KMS-11 (cell line): ENCODE measurements around the gene CCL19.

Source experiments
- H2AFZ ChIP-seq: fragments of 200-600 bp; sonication (generic); 2 replicates; pipeline ENCODE4 v1.6.1; 2016; ENCODE audit warnings: antibody characterized with exemption, mixed run types, low read depth
- H3K27ac ChIP-seq: fragments of 200-600 bp; sonication (generic); 2 replicates; pipeline ENCODE4 v1.6.1; 2016; ENCODE audit warnings: mild to moderate bottlenecking, mixed run types
- H3K27me3 ChIP-seq: fragments of 200-600 bp; sonication (generic); 2 replicates; pipeline ENCODE4 v1.6.1; 2017; ENCODE audit warnings: mild to moderate bottlenecking, low read depth, mixed run types, moderate library complexity; ENCODE audit not compliant: insufficient read depth
- H3K36me3 ChIP-seq: fragments of 200-600 bp; sonication (generic); 2 replicates; pipeline ENCODE4 v1.6.1; 2017; ENCODE audit warnings: mild to moderate bottlenecking, mixed run types; ENCODE audit not compliant: insufficient read depth
- H3K4me1 ChIP-seq: fragments of 200-600 bp; sonication (generic); 2 replicates; pipeline ENCODE4 v1.6.1; 2016; ENCODE audit warnings: mild to moderate bottlenecking, low read depth, mixed run types; ENCODE audit not compliant: poor library complexity, severe bottlenecking
- H3K4me2 ChIP-seq: fragments of 200-600 bp; sonication (generic); 2 replicates; pipeline ENCODE4 v1.7.0; 2016; ENCODE audit warnings: mild to moderate bottlenecking, mixed run types
- H3K4me3 ChIP-seq: fragments of 200-600 bp; sonication (generic); IDR thresholded peaks from 2 replicates; pipeline ENCODE4 v1.6.1; 2017; ENCODE audit warnings: low read depth, low read length, mixed read lengths; ENCODE audit not compliant: insufficient read depth
- H3K79me2 ChIP-seq: fragments of 200-600 bp; sonication (generic); 2 replicates; pipeline ENCODE4 v1.6.1; 2016; ENCODE audit warnings: low read depth, mixed run types; ENCODE audit not compliant: insufficient read depth
- H3K9ac ChIP-seq: fragments of 200-600 bp; sonication (generic); 2 replicates; pipeline ENCODE4 v1.6.1; 2016; ENCODE audit warnings: mild to moderate bottlenecking, mixed run types
- H4K20me1 ChIP-seq: fragments of 200-600 bp; sonication (generic); 2 replicates; pipeline ENCODE4 v1.6.1; 2016; ENCODE audit warnings: mild to moderate bottlenecking, mixed run types; ENCODE audit not compliant: insufficient read depth
- TF ChIP-seq, protein P1 (sequence below): fragments of 200-600 bp; sonication (generic); conservative IDR thresholded peaks from 2 replicates; pipeline ENCODE4 v1.6.1; 2017; ENCODE audit warnings: low read depth, mild to moderate bottlenecking, antibody characterized with exemption, low read length, moderate library complexity, mixed read lengths

Gene CCL19

DNA sequence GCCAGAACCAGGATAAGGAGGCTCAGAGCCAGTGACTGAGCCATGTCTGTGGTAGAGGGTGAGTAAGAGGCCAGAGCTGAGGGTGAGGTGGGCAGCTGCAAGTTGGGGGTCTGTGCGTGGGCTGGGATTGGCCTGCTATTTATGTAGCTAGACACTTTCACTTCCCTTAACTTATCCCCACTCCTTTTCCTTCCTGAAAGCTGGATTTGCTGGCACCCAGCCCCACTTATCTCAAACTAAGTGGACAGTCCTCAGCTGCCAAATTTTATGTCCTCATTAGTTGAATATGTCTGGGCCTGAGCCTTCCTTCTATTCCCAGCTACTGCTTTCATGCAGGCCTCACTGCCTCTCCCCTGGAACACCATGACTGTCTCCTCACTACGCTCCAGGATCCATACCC, 18.9 kb upstream of the CCL19 start, which contains the start of gene CCL21:
CCL21 (minus strand) TSS at position 114 of the 400 bp plus-strand sequence; CDS start at position 44, 70 bp downstream.
- no peaks in the 10 kb centered on the region for H3K79me2 ChIP-seq
- TF ChIP-seq, protein P1, sequence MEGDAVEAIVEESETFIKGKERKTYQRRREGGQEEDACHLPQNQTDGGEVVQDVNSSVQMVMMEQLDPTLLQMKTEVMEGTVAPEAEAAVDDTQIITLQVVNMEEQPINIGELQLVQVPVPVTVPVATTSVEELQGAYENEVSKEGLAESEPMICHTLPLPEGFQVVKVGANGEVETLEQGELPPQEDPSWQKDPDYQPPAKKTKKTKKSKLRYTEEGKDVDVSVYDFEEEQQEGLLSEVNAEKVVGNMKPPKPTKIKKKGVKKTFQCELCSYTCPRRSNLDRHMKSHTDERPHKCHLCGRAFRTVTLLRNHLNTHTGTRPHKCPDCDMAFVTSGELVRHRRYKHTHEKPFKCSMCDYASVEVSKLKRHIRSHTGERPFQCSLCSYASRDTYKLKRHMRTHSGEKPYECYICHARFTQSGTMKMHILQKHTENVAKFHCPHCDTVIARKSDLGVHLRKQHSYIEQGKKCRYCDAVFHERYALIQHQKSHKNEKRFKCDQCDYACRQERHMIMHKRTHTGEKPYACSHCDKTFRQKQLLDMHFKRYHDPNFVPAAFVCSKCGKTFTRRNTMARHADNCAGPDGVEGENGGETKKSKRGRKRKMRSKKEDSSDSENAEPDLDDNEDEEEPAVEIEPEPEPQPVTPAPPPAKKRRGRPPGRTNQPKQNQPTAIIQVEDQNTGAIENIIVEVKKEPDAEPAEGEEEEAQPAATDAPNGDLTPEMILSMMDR: no peak
- no peak within 1 kb of the TSS for H3K27ac ChIP-seq
- no peak within 1 kb of the TSS for H3K4me3 ChIP-seq
- H2AFZ ChIP-seq: no peak within 1 kb of the TSS
- H3K4me1 ChIP-seq: no peaks in the 10 kb centered on the region
- H3K36me3 ChIP-seq: no peaks in the 10 kb centered on the region
- no peaks in the 10 kb centered on the region for H3K27me3 ChIP-seq
- no peaks in the 10 kb centered on the region for H4K20me1 ChIP-seq
- no peak within 1 kb of the TSS for H3K4me2 ChIP-seq
- no peak within 1 kb of the TSS for H3K9ac ChIP-seq

DNA sequence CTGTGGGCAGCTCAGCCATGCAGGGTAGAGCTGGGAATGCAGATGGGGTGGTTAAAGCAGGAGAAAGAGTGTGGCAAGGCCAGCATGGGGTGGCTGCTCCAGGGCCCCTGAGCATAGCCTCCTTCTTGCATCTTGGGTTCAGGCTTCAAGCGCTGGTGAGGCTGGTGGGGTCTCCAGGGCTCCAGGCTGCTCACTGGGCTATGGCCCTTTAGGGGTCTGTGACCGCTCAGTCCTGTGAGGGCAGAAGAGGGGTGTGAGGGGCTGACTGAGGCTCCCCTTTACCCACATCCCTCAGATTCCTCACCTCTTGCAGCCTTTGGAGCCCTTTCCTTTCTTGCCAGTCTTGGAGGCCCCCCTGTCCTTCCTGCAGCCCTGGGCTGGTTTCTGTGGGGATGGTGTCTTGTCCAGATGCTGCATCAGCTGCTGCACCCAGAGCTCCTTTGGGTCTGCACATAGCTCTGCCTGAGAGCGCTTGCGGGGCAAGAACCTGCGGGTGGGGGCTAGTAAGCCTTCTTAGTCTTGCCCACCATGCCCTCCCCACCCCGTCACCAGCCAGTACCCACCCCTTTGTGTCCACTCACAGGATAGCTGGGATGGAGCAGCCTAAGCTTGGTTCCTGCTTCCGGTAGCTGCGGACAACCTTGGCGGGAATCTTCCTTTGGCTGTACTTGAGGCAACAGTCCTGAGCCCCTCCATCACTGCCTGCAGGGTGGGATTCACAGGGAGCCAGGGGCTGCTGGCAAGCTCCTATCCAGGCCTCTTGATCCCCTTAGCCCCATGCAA, 18.3 kb upstream of the CCL19 start:
- H3K9ac ChIP-seq: no peak overlapping the region
- no peaks in the 10 kb centered on the region for H4K20me1 ChIP-seq
- no peak overlapping the region for H3K4me3 ChIP-seq
- no peak overlapping the region for H3K4me2 ChIP-seq
- H3K27ac ChIP-seq: no peak overlapping the region
- H3K79me2 ChIP-seq: no peaks in the 10 kb centered on the region
- TF ChIP-seq, protein P1: no peak
- no peaks in the 10 kb centered on the region for H3K27me3 ChIP-seq
- H3K4me1 ChIP-seq: no peaks in the 10 kb centered on the region
- H2AFZ ChIP-seq: no peak overlapping the region
- no peaks in the 10 kb centered on the region for H3K36me3 ChIP-seq

DNA sequence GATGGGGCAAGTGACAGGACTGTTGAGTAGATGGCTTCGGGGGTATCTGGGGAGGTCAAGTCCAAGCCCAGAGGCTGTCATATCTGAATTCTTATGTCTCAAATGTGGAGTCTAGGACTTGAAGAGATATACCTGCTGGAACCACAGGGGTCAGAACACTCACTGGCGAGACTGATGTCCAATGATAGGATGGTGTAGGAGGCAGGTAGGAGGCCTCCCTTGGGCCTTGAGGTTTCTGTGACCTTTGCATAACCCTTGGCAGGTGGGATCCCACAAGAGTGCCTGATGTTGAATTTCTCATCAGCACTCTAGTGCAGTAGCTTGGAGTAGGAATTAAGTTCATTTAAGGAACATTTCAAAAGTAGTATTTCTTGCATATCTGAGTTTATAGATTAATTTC, 16.1 kb upstream of the CCL19 start:
- Histone ChIP-seq H3K9ac (no peak overlapping the region), H3K27me3 (no peaks in the 10 kb centered on the region)

DNA sequence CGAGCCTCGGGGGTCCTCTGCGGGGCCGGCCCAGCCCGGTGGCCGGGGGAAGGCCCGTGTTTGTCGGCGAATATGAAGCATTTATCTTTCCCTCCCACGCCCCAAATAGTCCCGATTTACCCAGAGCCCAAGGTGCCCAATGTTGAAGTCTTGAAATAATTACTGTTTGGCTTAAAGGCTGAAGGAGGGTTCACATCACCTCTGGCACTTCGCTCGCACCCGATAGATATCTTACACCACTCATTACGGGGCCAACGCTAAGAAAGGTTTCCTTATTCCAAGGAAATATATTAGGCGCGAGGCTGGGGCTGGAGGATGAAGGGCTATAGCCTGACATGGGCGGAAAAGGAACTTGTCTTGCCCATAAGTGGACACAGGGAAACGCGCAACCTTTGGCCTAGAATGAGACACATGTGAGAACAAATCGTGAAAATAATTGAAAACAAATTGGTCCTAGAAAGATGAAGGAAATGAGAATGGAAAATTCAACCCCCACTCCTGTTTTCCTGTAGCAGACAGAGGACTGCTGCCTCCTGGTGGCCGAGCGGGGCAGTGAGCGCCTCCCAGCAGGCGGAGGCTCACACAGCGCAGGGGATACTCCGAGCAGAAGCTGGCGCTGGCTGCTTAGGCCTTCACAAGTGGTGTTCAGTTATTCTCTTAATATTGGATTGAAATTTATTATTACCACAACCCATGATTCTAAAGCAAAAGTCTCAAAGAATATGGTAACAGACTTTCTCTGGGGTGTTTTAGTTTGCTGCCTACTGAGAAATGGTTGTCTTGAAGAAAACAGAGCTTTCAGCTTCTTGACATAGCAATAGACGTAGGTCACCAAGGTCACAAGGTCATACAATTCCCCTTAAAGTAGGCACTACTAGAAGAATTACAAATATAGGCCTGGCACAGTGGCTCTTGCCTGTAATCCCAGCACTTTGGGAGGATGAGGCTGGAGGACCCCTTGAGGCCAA, 11.0 kb upstream of the CCL19 start:
- no peaks in the 10 kb centered on the region for H4K20me1 ChIP-seq
- no peak overlapping the region; the same call in 1 of the 2 replicates for H3K9ac ChIP-seq
- H3K4me3 ChIP-seq: no peak overlapping the region
- H3K4me2 ChIP-seq: peak overlapping the region; percentile 83
- no peak overlapping the region for H3K27ac ChIP-seq
- no peaks in the 10 kb centered on the region for H3K27me3 ChIP-seq
- H2AFZ ChIP-seq: peak overlapping the region; percentile 92
- peaks cover 4% of the 10 kb centered on the region for H3K4me1 ChIP-seq
- TF ChIP-seq, protein P1: peak; percentile 89
- no peaks in the 10 kb centered on the region for H3K79me2 ChIP-seq
- no peaks in the 10 kb centered on the region for H3K36me3 ChIP-seq

More for the DNA sequence above, 16.1 kb upstream of the CCL19 start:
- no peak overlapping the region for H3K27ac ChIP-seq
- H3K4me1 ChIP-seq: no peaks in the 10 kb centered on the region
- TF ChIP-seq, protein P1: no peak
- no peak overlapping the region for H2AFZ ChIP-seq
- H4K20me1 ChIP-seq: no peaks in the 10 kb centered on the region
- H3K79me2 ChIP-seq: no peaks in the 10 kb centered on the region
- H3K4me3 ChIP-seq: no peak overlapping the region
- no peaks in the 10 kb centered on the region for H3K36me3 ChIP-seq
- no peak overlapping the region for H3K4me2 ChIP-seq
